Measurements from ENCODE around the gene EXD3.

The EXD3 gene

GRCh38 chr9:137465720-137466388 lies 42.9 kb upstream of the EXD3 start:
- H3K4me1 ChIP-seq (ENCODE audit: low read depth, poor library complexity, severe bottlenecking), result peaks cover 4% of the 10 kb centered on the region
- no peaks in the 10 kb centered on the region for H3K36me3 ChIP-seq (ENCODE audit: insufficient read depth)
- TF ChIP-seq CTCF (conservative IDR thresholded peaks at IDR 0.05; ENCODE audit: low read depth, low read length), result no peak
- H3K4me3 ChIP-seq (IDR thresholded peaks at IDR 0.05; ENCODE audit: insufficient read depth, low read depth, low read length), result no peak overlapping the region
- no peaks in the 10 kb centered on the region for H3K79me2 ChIP-seq (ENCODE audit: insufficient read depth, low read depth)
- no peak overlapping the region for H3K4me2 ChIP-seq
- H3K27me3 ChIP-seq (ENCODE audit: insufficient read depth, low read depth), result no peaks in the 10 kb centered on the region; the same call in 1 of the 2 replicates
- no peak overlapping the region for H3K9ac ChIP-seq
- no peaks in the 10 kb centered on the region for H4K20me1 ChIP-seq (ENCODE audit: insufficient read depth)
- H3K27ac ChIP-seq, result no peak overlapping the region
- no peak overlapping the region for H2AFZ ChIP-seq (ENCODE audit: low read depth)

DNA sequence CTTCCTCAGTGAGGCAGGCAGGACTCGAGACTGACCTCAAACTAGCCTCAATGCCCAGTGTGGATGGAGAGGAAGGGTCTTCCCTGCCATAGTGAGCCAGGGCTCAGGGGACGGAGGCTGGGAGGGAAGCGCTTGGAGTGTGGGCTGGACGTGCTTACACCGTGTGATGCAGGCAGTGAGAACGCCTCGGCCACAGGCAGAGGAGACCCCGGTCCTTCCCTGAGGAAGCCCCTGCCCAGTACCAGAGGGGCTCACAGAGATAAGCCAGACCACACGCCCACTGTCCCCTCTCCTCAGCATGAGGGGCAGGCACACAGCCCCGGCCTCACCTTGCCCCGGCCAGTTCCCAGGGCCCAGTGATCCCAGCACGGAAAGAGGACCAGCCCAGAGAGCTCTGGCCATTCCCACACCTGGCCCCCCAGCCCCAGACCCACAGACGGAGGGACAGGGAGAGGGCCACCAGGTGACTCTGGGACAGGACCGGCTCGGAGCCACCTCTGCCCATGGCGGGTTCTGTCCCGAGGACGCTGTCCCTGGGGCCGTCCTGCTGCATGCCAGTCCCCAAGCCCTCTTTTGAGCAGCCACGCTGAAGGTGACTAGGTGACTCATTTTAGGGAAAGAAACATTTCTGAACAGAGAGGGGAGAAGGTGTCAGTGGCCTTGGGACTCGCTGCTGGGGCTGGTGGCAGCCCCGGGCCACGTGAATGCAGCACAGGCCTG lies 42.2 kb upstream of the EXD3 start:
- Histone ChIP-seq H3K4me3 (IDR thresholded peaks at IDR 0.05; ENCODE audit: insufficient read depth, low read depth, low read length) (no peak overlapping the region), H3K9ac (no peak overlapping the region), H3K27me3 (ENCODE audit: insufficient read depth, low read depth) (no peaks in the 10 kb centered on the region; the same call in 1 of the 2 replicates), H2AFZ (ENCODE audit: low read depth) (no peak overlapping the region), H3K36me3 (ENCODE audit: insufficient read depth) (no peaks in the 10 kb centered on the region), H3K27ac (no peak overlapping the region), H4K20me1 (ENCODE audit: insufficient read depth) (no peaks in the 10 kb centered on the region), H3K79me2 (ENCODE audit: insufficient read depth, low read depth) (no peaks in the 10 kb centered on the region), H3K4me2 (no peak overlapping the region), H3K4me1 (ENCODE audit: low read depth, poor library complexity, severe bottlenecking) (peaks cover 4% of the 10 kb centered on the region)
- TF ChIP-seq CTCF (conservative IDR thresholded peaks at IDR 0.05; ENCODE audit: low read depth, low read length), result no peak

DNA sequence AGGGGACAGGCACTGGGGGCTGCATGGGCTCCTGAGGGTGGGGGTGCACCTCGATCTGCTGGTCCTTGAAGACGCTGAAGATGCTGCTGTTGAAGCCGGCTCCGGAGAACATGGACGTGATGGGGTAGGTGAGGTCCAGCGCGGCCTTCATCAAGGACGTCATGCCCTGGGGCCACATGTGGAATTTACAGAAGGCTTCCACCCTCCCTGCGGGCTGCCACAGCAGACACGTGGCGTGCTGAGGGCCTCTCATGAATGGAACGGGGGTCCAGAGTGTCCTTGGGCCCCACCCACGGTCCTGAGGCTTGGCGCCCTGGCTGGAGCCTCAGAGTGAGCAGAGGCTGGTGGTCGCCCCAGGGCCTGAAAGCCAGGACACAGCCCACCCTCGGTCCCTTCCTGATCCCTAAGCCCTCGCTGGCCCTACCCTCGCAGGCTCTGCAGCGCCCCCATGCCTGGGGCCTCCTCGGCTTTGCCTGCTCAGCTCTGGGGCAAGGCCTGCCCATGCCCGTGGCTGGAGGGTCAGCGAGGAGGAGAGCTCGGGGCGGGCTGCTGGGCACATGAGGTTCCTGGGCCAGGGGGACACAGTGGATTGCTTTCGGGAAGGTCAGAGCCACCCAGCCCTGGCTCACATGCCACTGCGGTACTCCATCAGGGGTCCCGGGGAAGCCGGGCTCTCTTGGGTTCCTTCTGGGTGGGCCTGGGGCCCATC lies 41.5 kb upstream of the EXD3 start:
- Histone ChIP-seq H2AFZ (ENCODE audit: low read depth) (no peak overlapping the region), H3K27me3 (ENCODE audit: insufficient read depth, low read depth) (no peaks in the 10 kb centered on the region), H3K27ac (no peak overlapping the region), H3K9ac (no peak overlapping the region), H3K4me2 (no peak overlapping the region), H4K20me1 (ENCODE audit: insufficient read depth) (no peaks in the 10 kb centered on the region), H3K36me3 (ENCODE audit: insufficient read depth) (no peaks in the 10 kb centered on the region), H3K4me3 (IDR thresholded peaks at IDR 0.05; ENCODE audit: insufficient read depth, low read depth, low read length) (no peak overlapping the region), H3K79me2 (ENCODE audit: insufficient read depth, low read depth) (no peaks in the 10 kb centered on the region), H3K4me1 (ENCODE audit: low read depth, poor library complexity, severe bottlenecking) (peaks cover 9% of the 10 kb centered on the region)
- TF ChIP-seq CTCF (conservative IDR thresholded peaks at IDR 0.05; ENCODE audit: low read depth, low read length), result no peak

DNA sequence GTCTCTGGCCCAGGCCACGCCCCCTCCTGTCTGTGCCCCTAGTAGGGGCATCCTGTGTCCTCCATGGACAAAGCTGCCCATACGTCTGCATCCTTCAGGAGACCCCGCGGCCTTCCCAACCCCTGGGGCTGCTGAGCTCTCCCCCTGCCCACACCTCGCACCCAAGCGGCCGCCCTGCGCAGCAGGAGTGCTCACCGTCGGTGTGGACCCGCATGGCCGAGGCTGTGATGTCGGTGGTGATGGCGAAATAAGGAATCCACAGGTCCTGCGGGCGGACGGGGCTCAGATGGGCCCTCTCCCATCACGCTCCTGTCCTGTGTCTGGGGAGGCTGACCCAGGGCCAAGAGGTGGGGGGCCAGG lies 40.9 kb upstream of the EXD3 start:
- H2AFZ ChIP-seq (ENCODE audit: low read depth), result no peak overlapping the region
- no peaks in the 10 kb centered on the region for H3K79me2 ChIP-seq (ENCODE audit: insufficient read depth, low read depth)
- no peaks in the 10 kb centered on the region for H4K20me1 ChIP-seq (ENCODE audit: insufficient read depth)
- H3K27ac ChIP-seq, result no peak overlapping the region
- TF ChIP-seq CTCF (conservative IDR thresholded peaks at IDR 0.05; ENCODE audit: low read depth, low read length), result no peak
- H3K4me2 ChIP-seq, result no peak overlapping the region
- peaks cover 11% of the 10 kb centered on the region for H3K4me1 ChIP-seq (ENCODE audit: low read depth, poor library complexity, severe bottlenecking)
- no peaks in the 10 kb centered on the region for H3K27me3 ChIP-seq (ENCODE audit: insufficient read depth, low read depth)
- H3K36me3 ChIP-seq (ENCODE audit: insufficient read depth), result no peaks in the 10 kb centered on the region
- no peak overlapping the region for H3K4me3 ChIP-seq (IDR thresholded peaks at IDR 0.05; ENCODE audit: insufficient read depth, low read depth, low read length)
- H3K9ac ChIP-seq, result no peak overlapping the region
